Stimulated activated effector memory CD8-positive, alpha-beta T cell treated with anti-CD3 and anti-CD28 coated beads, Interleukin-12 subunit alpha, Interleukin-12 subunit beta, amount 100 ng/mL, for 72 hours (primary cell): Measurements from ENCODE around the gene CSDE1.

Experiments
- ATAC-seq: fragments of 150-1000 bp; cut with Tn5 transposase; 2 replicates; pipeline ENCODE4 v1.10.0; 2021
- DNase-seq, 2 donors: peaks; one replicate each; pipeline ENCODE4 v3.0.0; 2021 to 2022; ENCODE audit warnings: low spot score in 2 of 2
- H3K27ac Mint-ChIP-seq: one replicate; pipeline ENCODE4 v1.8.0; 2022; ENCODE audit warnings: mild to moderate bottlenecking, mixed read lengths
- H3K36me3 Mint-ChIP-seq: one replicate; pipeline ENCODE4 v1.8.0; 2022; ENCODE audit warnings: mild to moderate bottlenecking, mixed read lengths
- H3K4me1 Mint-ChIP-seq: one replicate; pipeline ENCODE4 v1.8.0; 2022; ENCODE audit warnings: mixed read lengths
- H3K4me3 Mint-ChIP-seq: one replicate; pipeline ENCODE4 v1.8.0; 2022; ENCODE audit warnings: mild to moderate bottlenecking, mixed read lengths
- H3K9me3 Mint-ChIP-seq: one replicate; pipeline ENCODE4 v1.8.0; 2022; ENCODE audit warnings: mixed read lengths

Gene CSDE1

GRCh38 chr1:114668373-114668772, 89.4 kb downstream of the CSDE1 start:
- no peak overlapping the region for H3K4me3 Mint-ChIP-seq
- DNase-seq: no peak
- no peak overlapping the region for H3K27ac Mint-ChIP-seq

GRCh38 chr1:114666954-114667353, 90.8 kb downstream of the CSDE1 start:
- no peaks in the 10 kb centered on the region for H3K4me1 Mint-ChIP-seq
- DNase-seq (no peak), ATAC-seq (no peak)
- H3K9me3 Mint-ChIP-seq: no peaks in the 10 kb centered on the region
- no peak overlapping the region for H3K4me3 Mint-ChIP-seq
- no peaks in the 10 kb centered on the region for H3K36me3 Mint-ChIP-seq
- H3K27ac Mint-ChIP-seq: no peak overlapping the region

More at GRCh38 chr1:114668373-114668772, 89.4 kb downstream of the CSDE1 start:
- H3K9me3 Mint-ChIP-seq: no peaks in the 10 kb centered on the region
- H3K4me1 Mint-ChIP-seq: no peaks in the 10 kb centered on the region
- no peaks in the 10 kb centered on the region for H3K36me3 Mint-ChIP-seq
- no peak for ATAC-seq
